NCI-H2107 treated with DMSO at 0.1 percent for 48 hours (cell line): ENCODE results near the gene IGFBP2.

ENCODE experiments used
- DNase-seq: peaks from one replicate; lab custom pipeline; 2025; ENCODE audit not compliant: unreplicated experiment; lab: John Stamatoyannopoulos, UW

The IGFBP2 gene

DNA sequence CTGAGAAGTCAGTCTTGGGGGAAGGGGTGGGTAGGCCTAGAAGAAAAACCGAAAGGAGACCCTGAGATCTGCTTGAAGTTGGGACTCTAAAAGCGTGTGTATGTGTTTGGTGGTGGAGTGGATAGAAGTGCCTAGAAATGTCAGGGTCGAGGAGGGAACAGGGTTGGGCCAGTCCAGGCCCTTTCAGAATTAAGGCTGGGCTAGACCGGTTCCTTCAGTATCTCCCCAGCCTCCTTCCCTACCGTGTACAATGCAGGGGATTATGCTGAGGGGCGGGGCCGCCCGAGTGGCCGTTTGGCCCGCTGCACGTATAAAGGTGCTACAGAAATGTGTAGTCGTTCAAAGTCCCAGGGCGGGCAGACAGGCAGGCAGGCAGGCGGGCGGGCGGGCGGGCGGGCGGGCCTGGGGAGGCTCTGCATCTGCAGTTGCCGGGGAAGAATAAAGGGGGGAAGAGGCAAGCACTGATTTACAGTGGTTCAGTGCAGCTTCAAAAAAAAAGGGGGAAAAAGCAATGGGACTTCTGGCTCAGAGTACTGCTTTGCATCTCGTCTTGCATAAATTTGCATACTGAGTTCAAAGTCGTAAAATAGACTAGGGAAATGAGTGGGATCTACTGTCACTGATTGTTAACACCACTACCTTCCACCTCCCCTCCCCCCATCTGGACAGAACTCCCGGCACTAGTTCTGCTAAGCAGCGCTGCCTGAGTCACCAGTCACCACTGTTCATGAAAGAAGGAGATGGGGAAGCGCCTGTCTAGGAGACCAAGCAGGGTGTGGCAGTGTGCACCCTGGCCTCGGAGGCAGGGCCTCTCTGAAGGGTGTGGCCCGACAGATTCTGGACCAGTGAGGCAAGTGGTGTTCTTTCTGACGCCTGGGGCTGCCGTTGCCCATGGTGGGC, 3.6 kb downstream of the IGFBP2 start:
- DNase-seq, result peak; percentile 64

DNA sequence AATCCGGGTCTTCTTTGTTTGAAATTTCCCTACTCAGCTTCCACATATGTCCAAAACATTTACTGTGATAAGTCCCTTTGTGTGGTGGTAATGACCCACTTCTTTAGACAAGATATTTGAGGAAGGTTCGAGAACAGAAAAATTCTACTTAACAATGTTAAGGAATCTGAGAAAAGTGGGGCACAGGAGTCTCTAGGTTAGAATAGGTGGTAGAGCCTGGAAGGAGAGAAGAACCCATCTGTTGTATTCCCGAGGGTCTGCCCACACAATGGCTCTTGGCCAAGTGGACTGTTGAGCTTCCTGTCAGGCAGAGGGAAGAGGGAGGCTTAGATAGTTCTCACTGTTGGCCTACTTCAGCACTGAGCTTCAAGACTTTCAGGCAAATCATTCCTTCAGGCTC, 4.3 kb downstream of the IGFBP2 start:
- DNase-seq, result no peak

DNA sequence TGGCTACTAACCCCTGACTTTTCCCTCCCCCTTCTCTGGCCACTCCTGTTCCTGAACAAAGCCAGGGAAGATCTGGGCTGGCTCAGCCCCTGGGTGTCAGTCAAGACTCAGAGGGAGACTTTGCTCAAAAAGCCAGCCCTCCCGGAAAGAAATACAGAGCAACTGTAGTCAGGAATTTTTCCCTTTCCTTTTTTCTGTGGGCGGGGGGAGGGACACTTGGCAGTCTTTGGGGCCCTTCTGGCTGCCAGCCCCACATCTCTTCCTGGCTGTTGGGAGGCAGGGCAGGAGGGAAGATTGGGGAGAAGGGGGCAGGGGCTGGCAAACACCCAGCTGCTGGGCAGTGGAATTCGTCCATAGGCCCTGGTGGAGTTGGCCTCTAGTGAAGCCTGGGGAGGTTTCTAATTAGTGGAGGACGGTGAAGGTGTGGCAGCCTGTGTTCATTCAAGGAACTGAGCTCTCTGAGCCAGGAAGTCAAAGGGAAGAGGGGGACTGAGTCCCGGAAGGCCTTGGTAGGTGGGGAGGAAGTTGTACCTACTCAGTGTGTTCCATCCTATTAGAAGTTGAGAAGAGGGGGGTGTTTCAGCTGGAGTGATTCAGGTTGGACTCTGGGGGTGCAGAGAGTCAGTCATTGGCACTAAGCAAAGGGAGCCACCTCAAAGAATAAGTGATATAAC, 10.9 kb downstream of the IGFBP2 start:
- no peak for DNase-seq

DNA sequence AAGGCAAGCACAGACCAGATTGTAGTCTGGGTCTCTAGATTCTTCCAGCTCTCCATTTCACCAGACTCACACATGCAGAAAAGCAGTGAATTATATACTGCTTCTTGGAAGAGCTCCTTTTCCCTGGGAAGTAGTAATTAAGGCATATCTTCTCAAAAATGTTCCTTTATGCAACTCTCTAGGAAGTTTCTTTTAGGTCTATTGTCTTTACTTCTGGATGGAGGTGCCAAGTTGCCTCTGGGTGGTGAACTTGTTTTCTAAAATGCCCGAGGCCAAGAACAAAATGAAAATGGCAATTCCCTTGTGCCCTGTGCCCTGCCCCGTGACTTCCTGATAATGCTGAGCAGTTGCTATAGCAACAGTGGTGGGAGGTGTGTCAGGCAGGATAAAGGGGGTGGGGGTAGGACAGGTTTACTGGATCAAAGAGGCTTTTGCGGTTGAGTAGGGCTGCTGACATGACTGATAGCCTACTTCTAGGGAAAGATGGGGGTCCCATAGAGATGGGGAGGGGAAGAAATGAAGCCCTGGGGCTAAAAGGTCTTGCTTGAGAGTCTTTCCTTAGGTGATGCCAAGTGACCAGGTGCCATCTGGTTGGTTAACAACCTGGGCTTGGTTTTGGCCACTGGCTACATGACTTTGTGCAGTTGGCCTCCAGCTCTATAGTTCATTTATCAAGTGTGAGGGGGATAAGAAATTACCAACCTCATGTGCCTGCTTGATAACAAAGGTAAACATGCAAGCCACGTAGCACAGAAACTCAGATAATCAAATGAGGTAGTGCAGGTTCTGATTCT, 11.8 kb downstream of the IGFBP2 start:
- no peak for DNase-seq

DNA sequence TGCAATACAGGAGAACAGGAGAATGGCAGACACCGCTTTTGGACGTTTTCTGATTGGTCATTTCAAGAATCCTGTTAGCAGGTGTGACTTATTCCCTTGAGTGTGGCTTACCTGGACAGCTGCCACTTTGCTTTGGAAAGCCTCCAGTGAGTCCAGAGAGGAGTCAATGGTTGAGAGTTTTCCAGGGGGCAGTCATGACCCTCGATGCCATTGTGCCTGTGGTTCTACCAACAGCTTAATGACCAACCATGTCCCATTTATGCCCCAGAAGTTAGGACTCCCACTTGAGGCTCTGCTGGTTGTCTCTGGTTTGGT, 12.4 kb downstream of the IGFBP2 start:
- DNase-seq, result no peak

DNA sequence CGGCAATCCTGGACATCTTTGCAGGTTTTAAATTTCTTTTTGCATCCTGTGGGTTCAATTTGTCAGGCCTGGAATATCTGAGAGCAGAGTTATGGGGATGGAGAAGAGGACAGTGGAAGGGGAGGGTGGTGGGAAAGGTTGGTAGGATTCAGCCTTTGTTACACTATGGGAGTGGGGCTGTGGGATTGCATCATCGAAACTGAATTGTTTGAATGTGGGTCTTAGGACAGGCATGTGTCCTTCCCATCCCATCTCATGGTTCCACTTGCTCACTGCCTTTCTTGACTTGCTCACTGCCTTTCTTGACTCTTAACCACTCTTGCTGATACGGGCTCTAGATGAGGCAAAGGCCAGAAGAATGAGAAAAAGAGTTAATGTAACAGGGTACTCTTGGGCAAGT, 12.9 kb downstream of the IGFBP2 start:
- no peak for DNase-seq

DNA sequence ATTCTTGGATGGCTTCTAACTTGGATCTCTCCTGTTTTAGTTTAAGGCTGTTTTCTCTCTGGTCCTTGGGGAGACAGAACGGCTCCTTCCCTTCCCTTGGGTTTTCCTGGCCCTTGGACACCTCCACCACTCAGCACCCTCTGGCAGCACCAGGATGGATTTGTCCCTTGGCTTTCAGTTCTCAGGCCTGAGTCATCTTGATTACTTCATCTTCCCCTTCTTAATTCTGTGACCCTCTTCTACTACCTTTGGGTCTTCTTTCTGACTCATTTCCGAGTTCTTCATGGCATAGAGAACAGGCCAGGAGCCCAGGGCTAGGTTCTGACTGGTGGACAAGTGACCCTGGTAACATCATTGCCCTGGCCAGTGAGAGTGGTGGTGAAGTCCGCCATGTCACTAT, 14.9 kb downstream of the IGFBP2 start:
- DNase-seq, result no peak

DNA sequence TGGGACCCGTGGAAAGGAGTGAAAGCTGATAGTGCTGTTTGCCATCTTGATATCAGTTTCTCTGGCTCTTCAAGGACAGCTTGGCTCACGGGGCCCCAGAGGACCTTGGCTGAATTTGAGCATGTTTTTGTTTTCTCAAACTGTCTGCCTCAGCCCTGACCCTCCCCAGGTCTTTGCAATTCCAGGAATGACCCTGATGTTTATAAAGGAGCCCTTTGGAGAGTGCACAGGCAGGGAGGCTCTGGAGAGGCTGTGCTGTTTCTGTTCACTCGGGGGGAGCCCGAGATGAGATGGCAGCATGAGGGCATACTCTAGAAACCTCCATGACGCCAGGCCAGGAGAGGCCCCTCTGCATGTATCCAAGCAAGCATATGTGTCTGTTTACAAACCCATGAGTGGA, 16.4 kb downstream of the IGFBP2 start:
- no peak for DNase-seq

DNA sequence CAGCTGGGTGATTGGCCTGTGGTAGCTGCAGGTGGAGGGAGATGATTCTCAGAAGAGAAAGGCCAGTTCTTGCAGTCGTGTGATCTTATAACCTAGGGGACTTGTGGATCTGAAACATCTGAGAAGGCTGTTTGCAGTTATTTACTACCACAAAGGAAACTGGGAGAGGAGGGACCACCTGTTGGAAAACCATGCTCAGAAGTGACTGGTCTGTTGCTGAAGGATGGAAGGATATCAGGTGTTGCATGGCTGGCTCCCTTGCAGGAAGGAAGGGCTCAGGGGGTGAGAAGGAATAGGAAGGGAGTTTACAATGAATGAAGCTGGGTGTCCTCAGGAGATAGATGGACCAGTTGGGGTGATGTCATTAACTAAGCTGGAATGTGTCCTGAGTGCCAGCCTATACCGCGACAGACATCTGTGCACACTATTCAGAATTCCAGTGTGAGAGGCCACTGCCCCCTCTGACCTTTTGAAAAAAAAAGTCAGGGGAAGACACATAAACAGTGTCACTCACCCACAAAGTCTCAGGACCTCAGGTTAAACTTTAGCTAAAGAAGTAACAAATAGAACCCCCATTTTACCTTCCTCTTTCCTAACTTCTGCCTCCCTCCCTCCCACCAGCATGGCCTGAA, 17.5 kb downstream of the IGFBP2 start:
- DNase-seq, result no peak

DNA sequence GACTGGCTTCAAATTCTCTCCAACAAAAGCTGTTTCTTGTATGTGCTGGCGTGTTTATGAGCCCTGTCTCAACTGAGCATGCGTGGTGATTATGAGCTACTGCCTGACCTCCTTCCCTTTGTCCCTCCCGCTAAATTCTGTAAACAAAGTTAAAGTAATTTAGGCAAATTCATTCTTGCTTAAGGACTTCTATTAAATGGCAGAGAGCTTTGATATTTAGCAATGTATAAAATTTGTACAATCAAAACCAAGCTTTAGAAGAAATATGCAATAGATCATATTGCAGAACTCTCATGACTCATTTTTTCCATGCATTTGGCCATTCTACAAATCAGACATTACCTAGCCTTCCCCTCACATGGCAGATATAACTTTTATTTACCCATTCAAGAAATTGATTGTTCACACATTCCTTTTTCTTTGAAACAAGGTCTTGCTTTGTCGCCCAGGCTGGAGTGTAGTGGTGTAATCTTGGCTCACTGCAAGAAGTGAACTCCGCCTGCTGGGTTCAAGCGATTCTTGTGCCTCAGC, 18.2 kb downstream of the IGFBP2 start:
- no peak for DNase-seq

DNA sequence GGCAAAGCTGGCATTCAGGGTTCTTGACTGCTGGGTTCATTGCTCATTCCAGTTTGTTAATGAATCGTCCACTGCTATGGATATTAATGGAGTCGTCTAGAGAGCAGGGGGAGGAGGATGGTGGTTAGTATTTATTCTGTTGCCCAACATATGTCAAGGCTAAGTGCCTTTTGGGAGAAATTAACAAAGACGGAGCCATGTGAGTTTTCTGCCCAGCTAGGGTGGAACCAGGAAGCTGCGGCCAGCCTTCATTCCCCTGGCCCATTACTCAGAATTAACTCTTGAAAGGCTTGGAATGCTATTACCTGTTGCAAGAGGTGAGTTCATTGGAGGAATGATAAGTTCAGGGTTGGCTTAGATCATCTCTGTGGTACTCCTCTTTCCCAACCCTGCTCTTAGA, 19.3 kb downstream of the IGFBP2 start:
- DNase-seq, result no peak

DNA sequence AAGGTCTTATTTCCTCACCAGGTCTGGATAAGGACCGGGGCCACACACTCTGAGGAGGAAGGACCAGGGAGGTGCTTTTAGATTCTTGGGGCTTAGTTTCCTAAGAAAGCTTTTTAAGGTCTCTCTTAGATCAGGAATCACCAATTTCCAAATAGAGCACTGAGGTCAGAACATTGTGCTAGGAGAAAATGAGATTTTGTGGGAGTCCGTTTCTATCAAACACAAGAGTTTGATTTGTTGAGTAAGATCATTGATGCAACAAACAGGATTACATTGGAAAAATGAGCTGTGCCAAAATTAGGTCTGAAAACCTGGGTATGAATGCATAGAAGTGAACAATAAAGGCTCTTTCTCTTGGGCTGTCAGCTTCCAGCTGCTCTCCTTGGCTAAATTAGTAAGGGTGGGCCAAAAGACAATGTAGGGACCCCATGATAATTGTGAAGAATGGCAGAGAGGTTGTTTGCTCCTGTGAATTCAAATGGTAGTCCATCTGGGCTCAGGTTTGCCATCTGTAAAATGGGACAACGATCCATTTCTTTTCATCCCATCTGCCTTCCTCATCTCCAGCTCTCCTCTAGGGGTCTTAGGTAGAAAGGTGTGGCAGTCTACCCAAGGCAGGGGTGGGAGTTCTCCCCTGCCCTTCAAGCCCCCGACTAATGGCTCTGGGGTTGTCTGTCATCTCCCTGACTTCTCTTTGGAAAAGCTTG, 20.0 kb downstream of the IGFBP2 start:
- DNase-seq, result no peak

DNA sequence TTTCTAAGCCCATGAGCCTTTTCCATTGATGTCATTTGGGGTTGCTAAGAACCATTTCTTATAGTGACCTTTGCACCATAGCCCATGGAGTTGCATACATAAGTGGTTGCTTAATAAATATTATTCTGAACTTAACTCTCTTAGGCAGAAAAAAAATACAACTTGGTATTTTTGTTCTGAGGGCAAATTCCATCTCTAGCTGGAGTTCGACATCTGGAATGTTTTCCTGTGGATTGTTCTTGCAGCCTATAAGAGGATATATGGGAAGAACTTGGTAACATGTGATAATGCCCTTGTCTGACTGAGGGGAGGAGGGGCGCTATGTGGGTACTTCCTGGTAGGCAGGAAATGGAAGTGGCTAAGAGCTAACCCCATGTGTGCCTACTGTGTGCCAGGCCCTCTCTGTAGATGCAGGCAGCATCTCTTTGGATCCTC, 20.7 kb downstream of the IGFBP2 start:
- no peak for DNase-seq

DNA sequence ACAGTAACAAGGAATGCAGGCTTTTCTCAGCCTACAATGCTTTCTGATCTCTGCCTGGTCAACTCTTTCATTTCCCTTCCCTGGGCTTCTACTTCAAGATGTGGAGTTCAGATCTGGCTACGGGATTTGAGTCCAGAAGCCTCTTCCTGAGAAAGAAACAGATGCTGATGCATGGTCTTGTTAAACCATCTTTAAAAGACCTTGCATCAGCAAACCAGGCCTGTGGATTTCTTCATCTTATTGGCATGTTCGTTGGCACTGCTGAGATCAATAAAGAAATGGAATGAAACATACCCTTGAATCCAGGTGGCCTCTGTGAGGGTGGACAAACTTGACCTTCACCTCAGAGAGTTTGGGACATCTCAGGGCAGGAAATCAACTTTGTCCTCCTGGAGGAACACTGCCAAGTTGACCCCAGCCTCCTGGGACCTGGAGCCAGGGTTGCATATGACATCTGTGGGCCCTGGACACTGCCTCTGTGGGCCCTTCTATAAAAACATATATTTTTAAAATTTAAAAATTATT, 21.4 kb downstream of the IGFBP2 start:
- DNase-seq, result no peak

DNA sequence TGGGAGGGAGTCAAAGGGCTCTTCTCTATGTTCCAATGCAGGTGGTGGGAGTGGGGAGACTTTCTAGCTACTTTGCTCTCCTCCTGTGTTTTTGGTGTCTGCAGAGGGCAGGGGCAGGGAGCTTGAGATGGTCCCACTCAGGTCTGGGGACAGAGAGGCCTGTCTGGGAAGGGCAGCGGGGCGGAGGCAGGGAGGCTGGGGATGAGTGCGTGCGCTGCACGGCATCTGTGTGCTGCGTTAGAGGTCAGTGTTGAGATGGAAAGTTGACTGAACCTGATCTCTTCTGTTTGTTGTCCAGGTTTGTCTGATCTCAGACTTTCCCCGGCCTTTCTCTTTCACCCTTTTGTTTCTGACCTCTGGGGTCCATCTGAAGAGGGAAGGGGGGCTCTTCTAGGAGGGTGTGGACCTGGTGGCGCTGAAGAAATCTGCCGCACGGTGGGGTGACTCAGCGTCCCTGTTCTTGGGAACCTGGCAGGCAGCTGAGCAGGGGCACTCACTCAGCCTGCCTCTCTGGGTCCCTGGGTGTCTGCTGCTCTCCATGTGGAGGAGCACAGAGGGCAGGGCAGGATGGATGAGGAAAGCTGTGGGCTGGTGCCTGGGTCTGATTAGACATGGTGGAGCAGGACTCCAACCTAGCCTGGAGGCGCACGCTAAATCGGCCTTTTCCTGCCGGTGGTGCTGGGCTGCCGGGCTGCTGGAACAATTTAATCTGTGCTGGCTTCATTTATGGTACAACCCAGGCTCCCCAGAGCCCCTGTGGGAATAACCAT, 24.1 kb downstream of the IGFBP2 start:
- DNase-seq, result no peak

DNA sequence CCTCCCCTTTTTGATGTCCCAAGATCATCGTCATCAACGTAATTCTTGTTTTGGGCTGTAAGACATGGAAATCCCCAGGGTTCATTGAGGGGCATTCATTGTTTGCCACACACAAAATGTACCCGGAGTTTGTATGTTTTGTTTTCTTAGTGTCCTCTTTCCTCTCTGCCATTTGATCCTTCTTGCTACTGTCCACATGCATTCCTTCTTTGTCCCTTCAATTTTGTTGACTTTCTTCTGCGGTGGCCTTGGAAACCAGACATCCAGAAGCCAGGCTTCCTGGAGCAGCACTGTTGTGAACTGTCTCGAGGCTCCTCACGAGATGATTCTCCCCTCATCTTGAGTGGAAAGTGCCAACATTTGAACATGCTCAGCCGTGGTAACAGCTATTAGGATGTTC, 24.8 kb downstream of the IGFBP2 start:
- DNase-seq, result no peak

DNA sequence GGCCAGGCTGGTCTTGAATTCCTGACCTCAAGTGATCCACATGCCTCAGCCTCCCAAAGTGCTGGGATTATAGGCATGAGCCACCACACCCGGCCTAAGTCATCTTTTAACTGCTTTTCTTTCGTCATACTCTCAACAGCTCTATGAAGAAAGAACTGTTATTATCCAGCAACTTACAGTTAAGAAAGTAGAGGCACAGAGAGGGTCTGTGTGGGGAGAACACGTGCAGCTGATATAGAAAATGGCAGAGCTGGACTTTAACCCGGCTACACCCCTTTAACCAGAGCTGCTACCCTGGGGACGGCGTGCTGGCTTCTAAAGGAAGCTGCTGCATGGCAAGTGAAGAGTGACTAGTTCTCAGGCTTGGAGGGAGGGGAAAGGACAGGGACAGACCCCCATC, 25.5 kb downstream of the IGFBP2 start:
- no peak for DNase-seq

DNA sequence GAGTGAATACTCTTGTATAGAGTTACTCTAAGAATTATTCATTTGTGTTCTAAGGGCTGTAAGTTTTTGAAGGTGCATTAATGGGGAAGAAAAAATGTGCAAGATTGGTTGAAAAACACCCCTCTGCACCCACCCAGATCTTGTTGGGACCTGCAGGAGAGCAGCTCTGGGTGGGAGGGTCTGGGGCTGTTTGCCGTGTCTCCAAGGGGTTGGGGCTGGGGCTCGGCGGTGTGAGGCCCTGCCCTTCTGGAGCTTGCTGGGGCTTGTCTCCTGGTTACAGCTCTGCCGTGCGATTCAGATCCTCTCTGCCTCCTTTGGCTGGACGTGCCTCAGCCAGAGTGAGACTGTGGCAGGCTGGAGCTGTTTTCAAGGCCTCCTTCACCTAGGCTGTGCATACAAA, 26.1 kb downstream of the IGFBP2 start:
- no peak for DNase-seq

DNA sequence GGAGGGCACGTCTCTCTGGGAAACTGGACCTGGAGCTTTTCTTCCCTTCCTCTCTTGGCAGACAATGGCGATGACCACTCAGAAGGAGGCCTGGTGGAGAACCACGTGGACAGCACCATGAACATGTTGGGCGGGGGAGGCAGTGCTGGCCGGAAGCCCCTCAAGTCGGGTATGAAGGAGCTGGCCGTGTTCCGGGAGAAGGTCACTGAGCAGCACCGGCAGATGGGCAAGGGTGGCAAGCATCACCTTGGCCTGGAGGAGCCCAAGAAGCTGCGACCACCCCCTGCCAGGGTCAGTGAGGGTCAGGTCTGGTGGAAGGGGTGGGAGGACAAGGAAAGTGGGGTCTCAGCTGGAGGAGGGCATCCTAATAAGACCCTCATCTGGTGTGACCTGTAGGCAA, 27.3 kb downstream of the IGFBP2 start:
- no peak for DNase-seq

DNA sequence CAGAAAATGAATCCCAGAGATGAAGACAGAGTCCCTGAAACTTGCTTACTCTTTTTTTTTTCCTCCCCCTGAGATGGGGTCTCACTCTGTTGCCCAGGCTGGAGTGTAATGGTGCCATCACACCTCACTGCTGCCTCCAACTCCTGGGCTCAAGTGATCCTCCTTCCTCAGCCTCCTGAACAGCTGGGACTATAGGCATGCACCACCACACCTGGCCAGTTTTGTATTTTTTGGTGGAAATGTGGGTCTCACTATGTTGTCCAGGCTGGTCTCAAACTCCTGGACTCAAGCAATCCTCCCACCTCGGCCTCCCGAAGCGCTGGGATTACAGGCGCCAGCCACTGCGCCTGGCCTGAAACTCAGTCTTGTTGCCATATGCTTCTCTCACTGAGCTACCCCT, 27.8 kb downstream of the IGFBP2 start:
- no peak for DNase-seq
